ENCODE measurements around the gene EXOC4. TPM values are rescaled to one million over a fixed set of nuclear protein-coding genes. Genes with fewer than 3 reads are reported as not detected.
"Not testable (repeated sequence)": the region's sequence is repeated elsewhere in the genome, so short reads cannot be mapped to it uniquely, and the experiment has no call there.

EXOC4 gene
- total RNA-seq, 3 donors from 2014 or later, result 63.9 to 90.2 (median 89.5) TPM

DNA sequence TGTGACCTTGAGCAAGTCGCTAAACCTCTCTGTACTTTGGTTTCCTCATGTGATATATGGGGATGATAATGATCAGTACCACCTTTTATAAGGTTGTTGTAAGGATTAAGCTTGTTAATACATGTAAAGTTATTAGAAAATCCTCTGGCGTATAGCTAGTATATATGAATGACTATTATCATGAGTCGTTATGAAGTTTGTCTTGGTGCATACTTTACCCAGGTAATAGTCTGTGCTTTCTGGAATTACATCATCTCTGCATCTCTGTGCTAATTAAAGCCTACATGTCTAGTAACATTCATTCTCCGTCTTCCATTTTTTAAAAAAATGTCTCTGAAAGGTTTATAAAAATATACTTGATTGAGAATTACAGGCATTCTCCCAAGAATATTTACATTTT is 524.8 kb downstream of the EXOC4 start:
- Histone ChIP-seq H3K4me1 (ENCODE audit: low read depth) (no peaks in the 10 kb centered on the region), H3K9me3 (no peaks in the 10 kb centered on the region), H3K4me3 (no peak overlapping the region), H3K36me3 (ENCODE audit: low read depth) (no peaks in the 10 kb centered on the region)
- ATAC-seq, result no peak
- DNase-seq, result no peak
- TF ChIP-seq, protein P1, sequence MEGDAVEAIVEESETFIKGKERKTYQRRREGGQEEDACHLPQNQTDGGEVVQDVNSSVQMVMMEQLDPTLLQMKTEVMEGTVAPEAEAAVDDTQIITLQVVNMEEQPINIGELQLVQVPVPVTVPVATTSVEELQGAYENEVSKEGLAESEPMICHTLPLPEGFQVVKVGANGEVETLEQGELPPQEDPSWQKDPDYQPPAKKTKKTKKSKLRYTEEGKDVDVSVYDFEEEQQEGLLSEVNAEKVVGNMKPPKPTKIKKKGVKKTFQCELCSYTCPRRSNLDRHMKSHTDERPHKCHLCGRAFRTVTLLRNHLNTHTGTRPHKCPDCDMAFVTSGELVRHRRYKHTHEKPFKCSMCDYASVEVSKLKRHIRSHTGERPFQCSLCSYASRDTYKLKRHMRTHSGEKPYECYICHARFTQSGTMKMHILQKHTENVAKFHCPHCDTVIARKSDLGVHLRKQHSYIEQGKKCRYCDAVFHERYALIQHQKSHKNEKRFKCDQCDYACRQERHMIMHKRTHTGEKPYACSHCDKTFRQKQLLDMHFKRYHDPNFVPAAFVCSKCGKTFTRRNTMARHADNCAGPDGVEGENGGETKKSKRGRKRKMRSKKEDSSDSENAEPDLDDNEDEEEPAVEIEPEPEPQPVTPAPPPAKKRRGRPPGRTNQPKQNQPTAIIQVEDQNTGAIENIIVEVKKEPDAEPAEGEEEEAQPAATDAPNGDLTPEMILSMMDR (IDR thresholded peaks at IDR 0.05), result no peak
- intact Hi-C loops (cut with DNase I, micrococcal nuclease), result no loop called here

DNA sequence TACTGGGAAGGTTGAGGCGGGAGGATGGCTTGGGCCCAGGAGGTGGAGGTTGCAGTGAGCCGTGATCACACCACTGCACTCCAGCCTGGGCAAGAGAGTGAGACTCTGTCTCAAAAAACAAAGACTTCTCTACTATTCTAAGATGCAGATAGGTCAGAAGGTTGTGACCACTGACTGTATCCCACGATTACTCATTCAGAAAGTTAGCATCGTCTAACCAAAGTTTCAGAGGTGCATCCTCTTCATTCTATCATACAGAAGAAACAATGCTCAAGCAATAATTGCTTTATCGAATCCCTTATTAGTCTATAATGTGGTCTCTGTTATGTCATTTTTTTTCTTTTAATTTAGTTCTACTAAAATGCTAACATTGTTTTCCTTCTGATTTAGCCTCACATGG is 525.6 kb downstream of the EXOC4 start:
- Histone ChIP-seq H3K36me3 (ENCODE audit: low read depth) (no peaks in the 10 kb centered on the region), H3K4me1 (ENCODE audit: low read depth) (no peaks in the 10 kb centered on the region), H3K4me3 (no peak overlapping the region), H3K9me3 (no peaks in the 10 kb centered on the region)
- ATAC-seq (no peak), DNase-seq (no peak)
- TF ChIP-seq, protein P1 (IDR thresholded peaks at IDR 0.05), result no peak
- intact Hi-C loops (cut with DNase I, micrococcal nuclease), result no loop called here

DNA sequence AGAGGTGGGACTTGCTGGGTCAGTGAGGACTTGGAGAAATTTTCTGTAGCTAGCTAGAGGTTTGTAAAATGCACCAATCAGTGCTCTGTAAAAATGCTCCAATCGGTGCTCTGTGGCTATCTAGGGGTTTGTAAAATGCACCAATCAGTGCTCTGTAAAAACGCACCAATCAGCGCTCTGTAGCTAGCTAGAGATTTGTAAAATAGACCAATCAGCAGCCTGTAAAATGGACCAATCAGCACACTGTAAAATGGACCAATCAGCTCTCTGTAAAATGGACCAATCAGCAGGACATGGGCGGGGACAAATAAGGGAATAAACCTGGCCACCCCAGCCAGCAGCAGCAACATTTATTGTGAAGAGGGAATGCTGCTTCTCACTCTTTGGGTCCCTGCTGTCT is 526.7 kb downstream of the EXOC4 start:
- H3K9me3 ChIP-seq; ATAC-seq; H3K36me3 ChIP-seq (ENCODE audit: low read depth); H3K4me1 ChIP-seq (ENCODE audit: low read depth); intact Hi-C loops (cut with DNase I, micrococcal nuclease); DNase-seq; H3K4me3 ChIP-seq: not testable (repeated sequence)

DNA sequence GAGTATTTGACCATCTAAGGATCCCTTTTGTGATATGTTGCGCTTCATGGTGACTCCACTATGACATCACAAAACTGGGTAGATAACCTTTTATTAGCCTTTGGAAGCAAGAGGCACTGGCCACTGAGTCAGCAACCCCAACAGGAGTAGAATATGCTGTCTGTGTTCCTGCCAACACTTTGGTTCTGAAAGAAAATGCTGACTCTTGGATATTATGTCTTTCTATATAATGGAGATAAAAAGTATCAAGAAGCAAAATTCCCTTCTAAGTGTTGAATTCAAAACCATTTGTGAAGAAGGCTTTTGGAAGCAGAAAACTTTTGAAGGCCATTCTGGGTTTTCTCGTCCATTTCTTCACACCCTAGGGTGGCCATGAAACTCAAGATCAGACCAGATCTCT is 528.0 kb downstream of the EXOC4 start:
- H3K4me3 ChIP-seq, result no peak overlapping the region
- H3K9me3 ChIP-seq, result no peaks in the 10 kb centered on the region
- H3K36me3 ChIP-seq (ENCODE audit: low read depth), result no peaks in the 10 kb centered on the region
- intact Hi-C loops (cut with DNase I, micrococcal nuclease), result no loop called here
- ATAC-seq, result no peak
- TF ChIP-seq, protein P1 (IDR thresholded peaks at IDR 0.05), result no peak
- H3K4me1 ChIP-seq (ENCODE audit: low read depth), result no peaks in the 10 kb centered on the region
- DNase-seq, result no peak

DNA sequence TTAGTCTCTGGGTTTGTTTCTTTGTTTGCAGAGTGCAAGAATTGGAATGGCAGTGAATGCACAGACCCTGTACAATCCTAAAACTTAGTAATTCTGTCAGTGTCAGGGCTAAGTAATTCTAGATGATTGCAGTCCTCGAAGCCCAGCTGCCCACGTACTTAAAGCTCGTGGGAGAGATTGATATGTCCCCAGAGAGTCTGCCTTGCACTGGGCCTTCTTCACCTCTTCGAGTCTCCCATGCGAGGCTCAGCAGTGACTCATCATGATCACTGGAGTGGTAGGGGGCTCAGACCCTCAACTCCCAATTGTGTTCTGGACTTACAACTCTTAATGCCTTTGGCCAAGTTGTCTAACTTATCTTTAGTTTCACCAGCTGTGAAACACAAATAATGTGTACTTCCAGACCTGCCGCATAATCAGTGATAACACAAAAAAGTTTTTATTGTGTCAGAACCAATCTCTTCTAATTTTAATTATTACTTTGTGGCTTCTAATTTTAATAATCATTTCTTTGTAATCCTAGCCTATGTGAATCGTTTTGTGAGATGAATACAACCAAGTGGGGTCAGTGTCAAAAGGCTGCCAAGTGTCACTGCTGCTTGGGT is 528.7 kb downstream of the EXOC4 start:
- no peak for ATAC-seq

DNA sequence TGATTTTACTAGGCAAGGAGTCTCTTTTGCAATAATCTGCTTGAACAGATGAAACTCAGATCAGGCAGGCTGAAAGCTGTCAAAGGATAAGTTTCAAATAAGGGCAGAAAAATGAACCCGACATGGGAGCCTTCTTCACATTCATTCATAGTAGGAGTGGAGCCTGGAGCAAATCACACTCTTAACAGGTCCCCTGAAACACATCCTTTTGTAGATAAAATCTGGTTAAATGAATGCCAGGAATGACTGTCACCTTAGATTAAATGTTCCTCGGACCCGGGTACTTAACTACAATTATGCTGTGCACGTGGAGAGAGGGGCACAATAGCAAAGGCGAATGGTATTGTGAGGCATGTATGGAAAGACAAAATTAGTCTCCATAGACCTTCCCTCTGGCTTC is 529.6 kb downstream of the EXOC4 start:
- Histone ChIP-seq H3K36me3 (ENCODE audit: low read depth) (no peaks in the 10 kb centered on the region), H3K4me1 (ENCODE audit: low read depth) (no peaks in the 10 kb centered on the region), H3K9me3 (no peaks in the 10 kb centered on the region), H3K4me3 (no peak overlapping the region)
- no peak for DNase-seq
- ATAC-seq, result no peak
- intact Hi-C loops (cut with DNase I, micrococcal nuclease), result no loop called here
- TF ChIP-seq, protein P1 (IDR thresholded peaks at IDR 0.05), result no peak

More for the DNA sequence above, 528.7 kb downstream of the EXOC4 start:
- no peak for DNase-seq
- Histone ChIP-seq H3K36me3 (ENCODE audit: low read depth) (no peaks in the 10 kb centered on the region), H3K4me1 (ENCODE audit: low read depth) (no peaks in the 10 kb centered on the region), H3K4me3 (no peak overlapping the region), H3K9me3 (no peaks in the 10 kb centered on the region)
- intact Hi-C loops (cut with DNase I, micrococcal nuclease), result no loop called here
- TF ChIP-seq, protein P1 (IDR thresholded peaks at IDR 0.05), result no peak

Data from mucosa of descending colon (tissue), 3 donors.